Cerebellar nuclear complex (tissue), 1 donor: ENCODE results near the gene SSBP4.

Experiments used
- DNase-seq, 2 experiments: peaks; one replicate each; lab custom pipeline; 2025; lab: John Stamatoyannopoulos, UW

SSBP4 gene

GRCh38 chr19:18468517-18468916 lies 49.3 kb downstream of the SSBP4 start:
- no peak for DNase-seq

- DNase-seq: no peak
Observed at GRCh38 chr19:18469069-18469846, 50.1 kb downstream of the SSBP4 start.

- no peak for DNase-seq
Observed at GRCh38 chr19:18470787-18471186, 51.6 kb downstream of the SSBP4 start.

GRCh38 chr19:18473003-18473705 lies 54.0 kb downstream of the SSBP4 start:
- DNase-seq: peak in 1 of 2 experiments; percentile 9

GRCh38 chr19:18473706-18474087 lies 54.5 kb downstream of the SSBP4 start:
- no peak for DNase-seq

- DNase-seq: no peak
Observed at GRCh38 chr19:18474366-18474887, 55.2 kb downstream of the SSBP4 start.

GRCh38 chr19:18475004-18475453 lies 55.8 kb downstream of the SSBP4 start:
- no peak for DNase-seq

GRCh38 chr19:18475762-18476331 lies 56.6 kb downstream of the SSBP4 start:
- no peak for DNase-seq

GRCh38 chr19:18476507-18477041 lies 57.4 kb downstream of the SSBP4 start:
- DNase-seq: no peak

- no peak for DNase-seq
Observed at GRCh38 chr19:18477042-18477779, 58.0 kb downstream of the SSBP4 start.

- no peak for DNase-seq
Observed at GRCh38 chr19:18477974-18478373, 58.8 kb downstream of the SSBP4 start.

GRCh38 chr19:18478545-18479311 lies 59.5 kb downstream of the SSBP4 start:
- no peak for DNase-seq

GRCh38 chr19:18480006-18480691 lies 61.0 kb downstream of the SSBP4 start:
- peak in 1 of 2 experiments; percentile 92 for DNase-seq

- no peak for DNase-seq
Observed at GRCh38 chr19:18481505-18482222, 62.5 kb downstream of the SSBP4 start.

- no peak for DNase-seq
Observed at GRCh38 chr19:18483119-18483890, 64.1 kb downstream of the SSBP4 start.
